Measurements from ENCODE around the gene MAST2.
"Not testable (repeated sequence)": the region's sequence is repeated elsewhere in the genome, so short reads cannot be mapped to it uniquely, and the experiment has no call there.

The MAST2 gene

GRCh38 chr1:45938029-45938428 is 134.6 kb downstream of the MAST2 start:
- no peak for DNase-seq (ENCODE audit: low spot score)

DNA sequence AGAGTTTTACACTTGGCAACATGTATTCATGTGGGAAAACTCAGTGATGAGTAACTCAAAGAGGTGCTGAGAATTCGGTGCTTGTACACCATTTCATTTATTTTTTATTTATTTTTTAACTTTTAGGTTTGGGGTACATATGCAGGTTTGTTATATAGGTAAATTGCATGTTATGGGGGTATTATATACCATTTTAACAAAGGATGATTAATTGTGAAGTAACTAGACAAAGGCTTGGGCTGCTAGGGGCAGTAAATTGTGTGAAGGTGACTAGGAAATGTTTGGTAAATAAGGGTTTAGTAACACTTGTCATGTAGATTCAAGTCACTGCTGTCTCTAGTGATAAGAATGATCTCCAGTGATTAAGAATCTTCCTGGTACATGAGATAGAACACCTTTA is 139.0 kb downstream of the MAST2 start:
- no peak for DNase-seq (ENCODE audit: low spot score)

DNA sequence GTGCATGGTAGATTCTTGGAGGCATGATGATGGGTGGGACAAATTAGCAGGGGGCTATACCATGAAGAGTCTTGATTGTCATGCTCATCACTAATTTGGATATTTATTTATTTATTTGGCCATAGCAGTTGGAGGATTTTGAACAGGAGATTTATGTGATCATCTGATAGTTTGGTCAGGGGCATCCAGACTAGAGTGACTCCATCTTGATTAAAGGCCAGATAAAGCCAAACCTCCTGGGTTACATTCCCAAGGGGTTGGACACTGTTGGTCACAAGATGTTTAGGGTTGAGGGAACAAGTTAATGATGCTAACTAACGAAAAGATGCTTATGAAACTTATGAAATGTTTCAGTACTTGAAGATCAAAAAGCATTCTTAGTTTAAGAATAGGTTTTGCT is 139.8 kb downstream of the MAST2 start:
- no peak for DNase-seq (ENCODE audit: low spot score)

DNA sequence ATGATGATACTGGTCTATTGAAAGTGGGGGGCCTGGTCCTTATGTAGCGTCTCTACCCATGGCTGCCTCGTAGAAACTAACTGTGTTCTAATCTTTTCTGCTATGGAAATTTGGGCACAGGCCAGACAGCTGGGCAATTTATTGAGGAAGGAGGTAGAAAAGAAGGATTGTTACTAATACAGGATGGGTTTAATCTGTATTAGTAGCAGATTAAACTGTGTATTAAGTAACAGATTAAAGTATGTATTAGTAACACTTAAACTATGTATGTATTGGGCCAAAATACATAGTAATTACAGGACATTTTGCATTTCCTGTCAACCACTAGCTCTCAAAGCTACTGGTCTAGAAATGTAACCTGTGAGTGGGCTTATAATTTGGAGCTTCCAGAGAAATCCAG is 142.0 kb downstream of the MAST2 start:
- DNase-seq (ENCODE audit: low spot score): no peak

DNA sequence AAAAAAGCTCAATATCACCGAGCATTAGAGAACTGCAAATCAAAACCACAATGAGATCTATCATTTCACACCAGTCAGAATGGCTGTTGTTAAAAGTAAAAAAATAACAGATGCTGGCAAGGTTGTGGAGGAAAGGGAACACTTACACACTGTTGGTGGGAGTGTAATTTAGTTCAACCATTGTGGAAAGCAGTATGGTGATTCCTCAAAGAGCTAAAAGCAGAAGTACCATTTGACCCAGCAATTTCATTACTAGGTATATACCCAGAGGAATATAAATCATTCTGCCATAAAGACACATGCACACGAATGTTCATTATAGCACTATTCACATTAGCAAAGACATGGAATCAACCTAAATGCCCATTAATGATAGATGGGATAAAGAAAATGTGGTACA is 146.1 kb downstream of the MAST2 start:
- DNase-seq (ENCODE audit: low spot score): not testable (repeated sequence)

DNA sequence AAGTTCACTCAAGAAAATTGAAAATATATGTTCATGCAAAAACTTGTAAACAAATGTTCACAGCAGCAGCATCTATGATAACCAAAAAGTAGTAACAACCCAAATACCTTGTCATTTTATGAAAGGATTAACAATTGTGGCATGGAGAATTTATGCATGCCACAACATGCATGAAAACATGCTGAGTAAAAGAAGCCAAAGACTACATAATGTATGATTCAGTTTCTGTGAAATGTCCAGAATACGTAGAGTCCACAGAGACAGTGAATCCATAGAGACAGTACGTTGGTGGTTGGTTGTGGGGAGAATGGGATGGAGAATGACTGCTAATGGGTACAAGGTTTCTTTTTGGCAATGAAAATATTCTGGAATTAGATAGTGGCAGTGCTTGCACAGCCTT is 148.7 kb downstream of the MAST2 start:
- no peak for DNase-seq (ENCODE audit: low spot score)

- no peak for DNase-seq (ENCODE audit: low spot score)
Measured at GRCh38 chr1:45953934-45954847, 150.8 kb downstream of the MAST2 start.

GRCh38 chr1:45957684-45958083 is 154.3 kb downstream of the MAST2 start:
- no peak for DNase-seq (ENCODE audit: low spot score)

- no peak for DNase-seq (ENCODE audit: low spot score)
Measured at GRCh38 chr1:45958317-45958716, 154.9 kb downstream of the MAST2 start.

GRCh38 chr1:45960930-45961715 is 157.7 kb downstream of the MAST2 start:
- DNase-seq (ENCODE audit: low spot score): no peak

GRCh38 chr1:45961936-45962335 is 158.5 kb downstream of the MAST2 start:
- not testable (repeated sequence) for DNase-seq (ENCODE audit: low spot score)

- no peak for DNase-seq (ENCODE audit: low spot score)
Measured at GRCh38 chr1:45968941-45969666, 165.7 kb downstream of the MAST2 start.

DNA sequence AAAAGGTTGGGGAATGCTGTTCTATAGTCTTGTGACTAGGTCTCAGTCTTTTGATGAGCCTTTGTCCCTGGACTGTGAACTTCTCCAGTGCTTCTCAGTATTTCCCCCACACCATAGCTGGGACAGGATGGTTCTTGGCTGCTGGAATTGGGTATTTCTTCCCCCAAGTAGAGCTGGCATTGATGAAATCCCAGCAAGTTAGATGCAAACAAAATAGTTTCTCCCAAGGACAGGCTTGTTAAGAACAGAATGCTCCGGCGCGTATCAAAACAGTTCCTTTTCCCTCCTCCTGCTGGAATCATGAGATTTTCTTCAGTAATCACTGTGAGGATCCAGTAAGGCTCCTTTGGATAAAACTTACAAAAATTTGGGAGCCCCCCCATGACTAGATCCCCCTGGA is 166.5 kb downstream of the MAST2 start:
- no peak for DNase-seq (ENCODE audit: low spot score)

GRCh38 chr1:45971335-45971734 is 167.9 kb downstream of the MAST2 start:
- DNase-seq (ENCODE audit: low spot score): no peak

DNA sequence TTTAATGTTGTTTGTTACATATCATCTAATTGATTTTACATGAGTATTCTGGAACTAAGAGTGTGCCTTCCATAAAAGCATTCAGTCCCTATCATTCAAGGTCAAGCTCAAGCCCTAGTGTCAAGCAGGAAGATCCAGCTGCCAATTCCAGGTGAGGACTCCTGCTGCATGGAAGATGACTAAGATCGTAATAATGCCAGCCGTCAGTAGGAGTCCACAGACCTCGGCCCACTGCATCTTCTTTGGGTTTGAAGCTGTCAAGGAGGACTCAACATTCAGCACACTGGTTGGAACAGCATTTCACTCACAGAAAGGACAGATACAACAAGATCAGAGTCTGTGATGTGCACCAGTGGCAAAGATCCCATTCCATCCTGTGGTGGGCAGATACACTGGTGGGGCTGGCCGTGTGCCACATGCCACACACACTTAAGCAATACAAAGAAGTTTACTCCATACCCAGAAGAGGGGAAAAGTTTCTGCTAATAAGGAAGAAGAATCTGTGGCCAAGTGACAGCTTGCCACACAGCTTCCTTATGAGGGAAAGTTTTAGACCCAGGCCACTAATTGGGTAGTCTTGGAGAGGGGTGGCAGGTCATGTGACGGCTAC is 168.6 kb downstream of the MAST2 start:
- no peak for DNase-seq (ENCODE audit: low spot score)

- DNase-seq (ENCODE audit: low spot score): no peak
Measured at GRCh38 chr1:45972621-45973020, 169.2 kb downstream of the MAST2 start.

DNA sequence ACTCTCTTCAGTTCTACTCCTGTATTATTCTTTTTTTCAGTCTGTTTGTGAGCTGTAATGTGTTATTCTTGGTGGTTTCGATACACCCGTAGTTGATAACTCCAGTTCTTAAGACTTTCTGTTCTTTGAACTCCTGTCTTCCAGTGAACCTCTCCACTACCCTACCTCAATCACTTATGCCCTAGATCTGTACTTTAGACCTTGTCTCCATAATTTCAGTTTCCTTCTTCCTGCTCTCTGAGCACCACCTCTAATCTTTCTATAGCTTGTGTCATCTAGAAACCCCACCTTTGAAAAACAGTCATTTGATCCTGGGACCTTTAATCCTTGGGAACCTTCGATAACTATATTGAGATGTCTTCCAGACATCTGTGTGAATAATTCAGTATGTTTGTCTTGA is 169.7 kb downstream of the MAST2 start:
- DNase-seq (ENCODE audit: low spot score): no peak

- no peak for DNase-seq (ENCODE audit: low spot score)
Measured at GRCh38 chr1:45974541-45975269, 171.3 kb downstream of the MAST2 start.

DNA sequence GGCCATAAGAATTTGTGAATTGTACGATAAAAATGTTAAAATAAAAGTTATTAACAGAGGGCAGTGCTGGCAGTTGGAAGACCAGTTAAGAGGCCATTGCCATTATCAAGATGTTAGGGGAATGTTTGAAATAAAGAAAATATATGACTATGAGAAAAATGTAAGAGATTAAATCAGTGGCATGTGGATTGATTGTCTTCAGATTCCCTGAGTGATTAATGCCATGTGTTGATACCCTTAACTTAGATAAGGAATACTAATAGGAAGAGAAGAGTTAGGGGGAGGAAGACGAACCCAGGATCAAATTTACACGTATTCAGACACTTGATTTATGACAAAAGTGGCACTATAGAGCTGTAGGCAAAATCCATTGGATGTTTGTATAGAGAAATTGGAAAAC is 173.2 kb downstream of the MAST2 start:
- DNase-seq (ENCODE audit: low spot score): no peak

DNA sequence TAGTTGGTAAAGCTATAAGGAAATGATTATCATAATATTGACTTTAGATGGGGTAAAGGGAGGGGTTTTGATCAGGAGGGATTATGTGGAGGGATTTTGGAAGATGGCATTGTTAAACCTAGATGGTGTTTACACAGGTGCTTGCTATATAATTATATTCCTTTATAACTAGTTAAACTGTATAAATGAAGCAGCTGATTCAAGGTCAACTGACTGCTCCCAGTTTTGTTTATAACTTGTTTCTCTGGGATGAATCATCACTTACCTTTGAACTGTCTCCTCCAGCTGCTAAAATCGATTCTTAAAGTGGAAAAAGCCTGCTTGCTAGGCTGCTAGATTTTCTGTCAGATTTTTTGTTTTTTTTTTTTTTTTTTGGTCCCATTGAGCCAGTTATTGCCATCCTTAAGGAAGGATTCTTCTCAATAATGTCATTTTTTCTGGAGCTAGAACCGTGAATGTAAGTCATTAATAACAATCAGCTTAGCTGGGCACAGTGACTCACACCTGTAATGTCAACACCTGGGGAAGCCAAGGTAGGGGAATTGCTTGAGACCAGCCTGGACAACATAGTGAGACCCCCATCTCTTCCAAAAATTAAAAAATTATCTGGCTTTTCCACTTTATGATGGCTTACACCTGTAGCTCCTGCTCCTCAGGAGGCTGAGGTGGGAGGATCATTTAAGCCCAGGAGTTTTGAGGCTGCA is 175.8 kb downstream of the MAST2 start:
- no peak for DNase-seq (ENCODE audit: low spot score)

GRCh38 chr1:45979778-45980176 is 176.4 kb downstream of the MAST2 start:
- DNase-seq (ENCODE audit: low spot score): no peak

Data from RKO (cell line).